ENCODE measurements around the gene PLEKHN1.

PLEKHN1 gene

GRCh38 chr1:929712-930632 is 36.3 kb upstream of the PLEKHN1 start:
- DNase-seq (ENCODE audit: low read depth in 4 of 4, low spot score in 1 of 4): no peak

- no peak for DNase-seq (ENCODE audit: low read depth in 4 of 4, low spot score in 1 of 4)
Measured at GRCh38 chr1:930633-931138, 35.6 kb upstream of the PLEKHN1 start.

GRCh38 chr1:931380-932172 is 34.7 kb upstream of the PLEKHN1 start:
- no peak for DNase-seq (ENCODE audit: low read depth in 4 of 4, low spot score in 1 of 4)

GRCh38 chr1:932173-932510 is 34.1 kb upstream of the PLEKHN1 start:
- no peak for DNase-seq (ENCODE audit: low read depth in 4 of 4, low spot score in 1 of 4)

GRCh38 chr1:932776-933602 is 33.3 kb upstream of the PLEKHN1 start:
- no peak for DNase-seq (ENCODE audit: low read depth in 4 of 4, low spot score in 1 of 4)

GRCh38 chr1:933603-933940 is 32.7 kb upstream of the PLEKHN1 start:
- no peak for DNase-seq (ENCODE audit: low read depth in 4 of 4, low spot score in 1 of 4)

GRCh38 chr1:934991-935750 is 31.1 kb upstream of the PLEKHN1 start:
- DNase-seq (ENCODE audit: low read depth in 4 of 4, low spot score in 1 of 4): no peak

GRCh38 chr1:935751-936231 is 30.5 kb upstream of the PLEKHN1 start:
- DNase-seq (ENCODE audit: low read depth in 4 of 4, low spot score in 1 of 4): no peak

GRCh38 chr1:936348-937264 is 29.7 kb upstream of the PLEKHN1 start:
- DNase-seq (ENCODE audit: low read depth in 4 of 4, low spot score in 1 of 4): no peak

- no peak for DNase-seq (ENCODE audit: low read depth in 4 of 4, low spot score in 1 of 4)
Measured at GRCh38 chr1:937521-937920, 28.8 kb upstream of the PLEKHN1 start.

- DNase-seq (ENCODE audit: low read depth in 4 of 4, low spot score in 1 of 4): no peak
Measured at GRCh38 chr1:938088-938683, 28.1 kb upstream of the PLEKHN1 start.

- DNase-seq (ENCODE audit: low read depth in 4 of 4, low spot score in 1 of 4): no peak
Measured at GRCh38 chr1:938711-939489, 27.4 kb upstream of the PLEKHN1 start.

GRCh38 chr1:939511-940106 is 26.7 kb upstream of the PLEKHN1 start:
- no peak for DNase-seq (ENCODE audit: low read depth in 4 of 4, low spot score in 1 of 4)

- DNase-seq (ENCODE audit: low read depth in 4 of 4, low spot score in 1 of 4): no peak
Measured at GRCh38 chr1:940107-941014, 25.9 kb upstream of the PLEKHN1 start.

- no peak for DNase-seq (ENCODE audit: low read depth in 4 of 4, low spot score in 1 of 4)
Measured at GRCh38 chr1:941015-941587, 25.2 kb upstream of the PLEKHN1 start.

GRCh38 chr1:941588-942383 is 24.5 kb upstream of the PLEKHN1 start:
- DNase-seq (ENCODE audit: low read depth in 4 of 4, low spot score in 1 of 4): no peak
